SU-DHL-6 (cell line): ENCODE measurements around the gene GNAQ.

Experiments used
- H2AFZ ChIP-seq: fragments of 200-600 bp; sonication (generic); 2 replicates; pipeline ENCODE4 v1.6.1; 2014; ENCODE audit warnings: low read depth, mild to moderate bottlenecking, moderate library complexity, mixed read lengths, antibody characterized with exemption, low read length; ENCODE audit not compliant: severe bottlenecking
- H3F3A ChIP-seq: fragments of 200-600 bp; shearing (Covaris generic); 2 replicates; pipeline ENCODE4 v1.6.0; 2016; ENCODE audit warnings: antibody characterized with exemption, mild to moderate bottlenecking; ENCODE audit not compliant: insufficient read depth
- H3K27ac ChIP-seq: fragments of 200-600 bp; sonication (generic); 2 replicates; pipeline ENCODE4 v1.5.1; 2016; ENCODE audit warnings: low read depth, mild to moderate bottlenecking, low read length, moderate library complexity, mixed read lengths
- H3K27me3 ChIP-seq: fragments of 200-600 bp; sonication (generic), shearing (Covaris generic); 2 replicates; pipeline ENCODE4 v1.6.0; 2014; ENCODE audit warnings: mild to moderate bottlenecking, low read length
- H3K36me3 ChIP-seq: fragments of 200-600 bp; sonication (generic); 2 replicates; pipeline ENCODE4 v1.6.1; 2014; ENCODE audit warnings: mild to moderate bottlenecking, low read length, mixed read lengths
- H3K4me2 ChIP-seq: fragments of 300-600, 200-600 bp; shearing (Covaris generic), sonication (generic); 2 replicates; pipeline ENCODE4 v1.6.0; 2014; ENCODE audit warnings: low read length, low read depth, mild to moderate bottlenecking; ENCODE audit not compliant: poor library complexity, severe bottlenecking
- H3K4me3 ChIP-seq: fragments of 200-600 bp; sonication (generic); 2 replicates; pipeline ENCODE4 v1.5.1; 2014; ENCODE audit warnings: antibody characterized with exemption, low read length, mild to moderate bottlenecking, mixed read lengths; ENCODE audit not compliant: insufficient read depth, poor library complexity, severe bottlenecking
- H3K79me2 ChIP-seq: fragments of 200-600 bp; sonication (generic); 2 replicates; pipeline ENCODE4 v1.6.1; 2014; ENCODE audit warnings: mild to moderate bottlenecking, low read length, moderate library complexity; ENCODE audit not compliant: insufficient read depth
- H3K9ac ChIP-seq: fragments of 200-600 bp; sonication (generic); 2 replicates; pipeline ENCODE4 v1.7.0; 2014; ENCODE audit warnings: mild to moderate bottlenecking, low read length
- H3K9me2 ChIP-seq: fragments of 200-600 bp; sonication (generic); replicated peaks from 2 replicates; pipeline ENCODE4 v1.6.1; 2014; ENCODE audit warnings: low read length; ENCODE audit not compliant: insufficient read depth
- H3K9me3 ChIP-seq: fragments of 200-600 bp; sonication (generic); 2 replicates; pipeline ENCODE4 v1.6.1; 2014; ENCODE audit warnings: low read length, mixed read lengths; ENCODE audit not compliant: insufficient read depth
- H4K20me1 ChIP-seq: fragments of 200-600 bp; sonication (generic); 2 replicates; pipeline ENCODE4 v1.6.1; 2014; ENCODE audit warnings: low read depth, mild to moderate bottlenecking, antibody characterized with exemption, low read length, moderate library complexity, mixed read lengths
- CTCF ChIP-seq: fragments of 200-600 bp; sonication (generic); IDR thresholded peaks from one replicate; pipeline ENCODE4 v1.5.1; 2017; ENCODE audit warnings: antibody characterized with exemption, mild to moderate bottlenecking, low read length, moderate library complexity; ENCODE audit not compliant: insufficient read depth, poor library complexity, severe bottlenecking
- EZH2phosphoT487 ChIP-seq: fragments of 200-600 bp; sonication (generic), shearing (Covaris generic); conservative IDR thresholded peaks from 2 replicates; pipeline ENCODE4 v1.6.1; 2018; ENCODE audit warnings: mild to moderate bottlenecking, antibody characterized with exemption, low read length, moderate library complexity, mixed read lengths

Gene GNAQ

GRCh38 chr9:78006734-78007133 is 24.9 kb downstream of the GNAQ start:
- TF ChIP-seq EZH2phosphoT487 (no peak), CTCF (no peak)

GRCh38 chr9:78005231-78006002 is 26.2 kb downstream of the GNAQ start:
- H3K79me2 ChIP-seq, result no peaks in the 10 kb centered on the region
- no peaks in the 10 kb centered on the region for H3K9me2 ChIP-seq
- no peak overlapping the region for H3K27ac ChIP-seq
- H3K4me3 ChIP-seq, result no peak overlapping the region
- H2AFZ ChIP-seq, result no peak overlapping the region
- no peaks in the 10 kb centered on the region for H3K36me3 ChIP-seq
- H3K27me3 ChIP-seq, result no peaks in the 10 kb centered on the region
- no peak overlapping the region for H3K9ac ChIP-seq
- no peaks in the 10 kb centered on the region for H4K20me1 ChIP-seq
- no peaks in the 10 kb centered on the region for H3K9me3 ChIP-seq
- TF ChIP-seq EZH2phosphoT487, result no peak
- no peak for TF ChIP-seq CTCF
- no peak overlapping the region for H3K4me2 ChIP-seq
- no peaks in the 10 kb centered on the region for H3F3A ChIP-seq

More at GRCh38 chr9:78006734-78007133, 24.9 kb downstream of the GNAQ start:
- no peak overlapping the region for H3K4me2 ChIP-seq
- no peak overlapping the region for H3K4me3 ChIP-seq
- H3K27me3 ChIP-seq, result no peaks in the 10 kb centered on the region
- no peaks in the 10 kb centered on the region for H3K36me3 ChIP-seq
- H3K9me3 ChIP-seq, result no peaks in the 10 kb centered on the region
- no peaks in the 10 kb centered on the region for H4K20me1 ChIP-seq
- no peak overlapping the region for H3K9ac ChIP-seq
- no peaks in the 10 kb centered on the region for H3K9me2 ChIP-seq
- no peaks in the 10 kb centered on the region for H3F3A ChIP-seq
- no peak overlapping the region for H3K27ac ChIP-seq
- no peaks in the 10 kb centered on the region for H3K79me2 ChIP-seq
- no peak overlapping the region for H2AFZ ChIP-seq

- H3K27me3 ChIP-seq, result no peaks in the 10 kb centered on the region
- no peaks in the 10 kb centered on the region for H3K79me2 ChIP-seq
- no peak overlapping the region for H3K4me2 ChIP-seq
- no peaks in the 10 kb centered on the region for H4K20me1 ChIP-seq
- TF ChIP-seq EZH2phosphoT487, result no peak
- TF ChIP-seq CTCF, result no peak
- no peak overlapping the region for H3K27ac ChIP-seq
- H3K36me3 ChIP-seq, result no peaks in the 10 kb centered on the region
- no peaks in the 10 kb centered on the region for H3F3A ChIP-seq
- H3K9me3 ChIP-seq, result no peaks in the 10 kb centered on the region
- no peak overlapping the region for H3K4me3 ChIP-seq
- no peak overlapping the region for H2AFZ ChIP-seq
- H3K9me2 ChIP-seq, result no peaks in the 10 kb centered on the region
- no peak overlapping the region for H3K9ac ChIP-seq
Measured at GRCh38 chr9:78004478-78005229, 27.0 kb downstream of the GNAQ start.
